NCI-H2029 (cell line): ENCODE results near the gene GAS6.

Experiments used
- DNase-seq: peaks from one replicate; lab custom pipeline; 2025; lab: John Stamatoyannopoulos, UW

GAS6 gene

DNA sequence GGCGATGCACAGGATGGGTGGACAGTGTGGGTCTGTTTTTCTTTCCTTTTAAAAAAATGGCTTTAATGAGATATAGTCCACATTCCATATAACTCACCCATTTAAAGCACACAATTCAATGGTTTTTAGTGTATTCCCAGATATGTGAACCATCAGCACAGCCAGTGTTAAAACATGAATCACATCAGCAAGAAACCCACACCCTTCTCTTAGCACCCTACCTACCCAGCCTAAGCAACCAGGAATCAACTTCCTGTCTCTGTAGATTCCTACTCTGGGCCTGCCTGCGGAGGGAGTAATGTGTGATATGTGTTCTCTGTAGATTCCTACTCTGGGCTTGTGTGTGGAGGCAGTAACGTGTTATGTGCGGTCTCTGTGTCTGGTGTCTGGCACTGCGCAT, 92.9 kb downstream of the GAS6 start:
- DNase-seq: no peak
